IPS-NIHi11 (cell line): ENCODE data around the gene TMEM238L.

Experiments used
- DNase-seq: peaks from one replicate; pipeline ENCODE4 v3.0.0; 2012; ENCODE audit warnings: mixed read lengths, low spot score

TMEM238L gene

DNA sequence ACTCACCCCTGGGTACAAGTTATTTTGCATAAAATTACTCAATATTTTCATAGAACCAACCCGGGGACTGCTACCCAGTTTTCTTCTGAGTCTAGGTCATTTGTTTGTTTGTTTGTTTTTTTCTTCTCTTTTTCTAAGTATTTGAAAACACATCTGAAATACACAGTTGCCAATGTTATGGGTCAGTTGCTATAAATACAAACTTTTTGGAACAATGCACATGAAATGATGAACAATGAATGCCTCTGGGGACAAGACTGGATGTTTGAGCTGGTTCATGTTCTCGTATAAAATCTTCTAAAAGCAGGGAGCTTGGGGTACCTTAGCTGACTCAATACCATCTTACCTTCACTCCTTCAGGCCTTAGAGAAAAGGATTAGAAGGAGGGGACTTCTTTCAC is 30.5 kb downstream of the TMEM238L start:
- no peak for DNase-seq

DNA sequence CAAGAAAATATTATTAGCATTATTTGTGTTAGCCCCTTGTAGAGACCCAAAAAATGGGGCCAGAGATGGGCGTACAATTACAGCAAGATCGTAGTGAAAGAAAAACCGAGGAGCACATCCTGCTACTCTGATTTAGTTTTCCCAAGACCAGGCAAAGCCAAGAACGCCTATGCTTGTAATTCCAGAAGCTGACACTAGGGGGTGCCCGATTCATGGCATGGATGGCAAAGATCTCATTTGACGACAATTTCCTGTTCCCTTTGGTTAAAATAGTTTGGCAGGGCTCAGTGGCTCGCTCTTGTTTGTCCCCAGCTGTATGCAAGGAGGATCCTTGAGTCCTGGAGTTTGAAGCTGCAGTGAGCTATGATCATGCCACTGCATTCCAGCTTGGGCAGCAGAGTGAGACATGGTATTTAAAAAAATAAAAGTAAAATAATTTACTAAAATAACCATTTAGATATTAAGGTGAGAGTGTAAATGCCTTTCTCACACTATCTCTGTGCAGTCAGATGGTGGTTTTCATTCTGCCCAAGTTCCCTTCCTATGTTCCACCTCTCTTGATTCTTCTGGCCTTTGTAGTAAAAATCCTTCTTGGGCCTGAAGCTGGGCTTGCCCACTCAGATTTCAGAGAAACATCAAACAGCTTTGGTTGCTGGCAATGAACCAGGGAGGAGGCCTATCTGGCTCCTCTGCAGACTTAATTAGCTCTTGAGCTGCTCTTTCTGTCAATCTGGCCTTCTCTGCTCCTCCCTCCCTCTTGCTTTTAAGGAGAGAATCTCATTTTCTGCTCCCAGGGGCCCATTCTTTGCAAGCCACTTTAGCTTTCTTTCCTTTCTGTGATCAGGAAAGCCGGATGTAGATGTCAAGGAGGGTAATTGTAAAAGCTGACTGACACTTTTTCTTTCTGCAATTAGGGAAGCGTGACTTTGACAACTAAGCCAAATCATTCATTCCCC is 31.2 kb downstream of the TMEM238L start:
- peak; percentile 68 for DNase-seq

DNA sequence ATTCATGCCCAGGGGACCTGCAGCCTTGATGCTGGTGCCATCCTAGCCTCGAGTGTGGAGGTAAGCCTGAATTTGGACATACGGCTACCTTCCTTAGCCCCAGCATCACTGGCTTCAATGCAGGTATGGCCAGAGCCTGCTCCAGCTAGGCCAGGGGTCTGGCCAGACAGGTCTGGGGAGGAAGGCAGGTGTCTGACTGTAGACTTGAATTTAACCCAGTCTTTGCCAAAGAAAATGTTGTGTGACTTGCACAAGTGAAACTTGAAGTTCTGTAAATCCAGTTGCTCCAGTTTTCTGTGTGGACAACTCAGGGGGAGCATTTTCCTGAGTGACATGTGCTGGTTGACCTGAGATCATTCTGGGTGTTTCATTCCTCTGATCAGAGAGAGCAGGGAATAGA is 32.8 kb downstream of the TMEM238L start:
- DNase-seq: no peak

DNA sequence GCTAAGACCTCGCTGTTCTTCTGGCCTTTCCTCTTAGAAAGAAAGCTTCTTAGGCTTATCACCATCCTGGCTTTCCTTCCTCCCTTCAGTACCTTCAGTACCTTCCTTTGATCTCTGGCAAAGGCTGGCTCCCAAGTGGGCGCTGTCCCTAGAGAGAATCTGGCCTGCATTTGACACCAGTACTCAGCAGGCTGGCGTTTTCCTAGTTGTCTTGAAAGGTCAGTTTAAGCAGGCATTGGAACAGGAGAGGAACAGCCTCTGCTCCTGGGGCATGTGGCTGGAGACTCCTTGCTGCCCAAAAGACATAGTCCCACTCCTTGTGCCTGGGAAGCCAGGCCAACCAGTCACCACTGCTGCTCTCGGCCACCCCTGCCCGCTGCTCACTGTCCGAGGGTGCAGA is 34.1 kb downstream of the TMEM238L start:
- no peak for DNase-seq

DNA sequence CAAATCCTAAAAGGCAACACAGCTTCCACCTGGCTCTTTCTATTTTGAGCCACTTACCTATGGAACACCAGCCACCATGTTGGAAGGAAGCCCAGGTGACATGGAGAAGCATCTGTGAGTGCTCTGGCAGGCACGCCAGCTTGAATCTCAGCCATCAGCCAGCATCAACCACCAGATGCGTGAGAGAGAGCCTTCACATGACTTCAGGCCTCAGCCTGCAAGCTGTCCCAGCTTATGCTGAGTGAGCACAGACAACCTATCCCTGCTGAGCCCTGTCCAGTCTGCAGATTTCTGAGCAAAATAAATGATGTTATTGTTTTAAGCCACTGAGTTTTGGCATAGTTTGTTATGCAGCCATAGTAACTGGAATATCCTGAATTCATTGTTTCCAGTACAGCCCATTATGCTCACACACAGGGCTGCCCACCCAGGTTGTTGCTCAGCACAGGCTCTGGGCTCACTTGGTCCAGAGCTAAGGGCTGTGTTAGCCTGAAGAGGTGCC is 35.1 kb downstream of the TMEM238L start:
- DNase-seq: no peak

DNA sequence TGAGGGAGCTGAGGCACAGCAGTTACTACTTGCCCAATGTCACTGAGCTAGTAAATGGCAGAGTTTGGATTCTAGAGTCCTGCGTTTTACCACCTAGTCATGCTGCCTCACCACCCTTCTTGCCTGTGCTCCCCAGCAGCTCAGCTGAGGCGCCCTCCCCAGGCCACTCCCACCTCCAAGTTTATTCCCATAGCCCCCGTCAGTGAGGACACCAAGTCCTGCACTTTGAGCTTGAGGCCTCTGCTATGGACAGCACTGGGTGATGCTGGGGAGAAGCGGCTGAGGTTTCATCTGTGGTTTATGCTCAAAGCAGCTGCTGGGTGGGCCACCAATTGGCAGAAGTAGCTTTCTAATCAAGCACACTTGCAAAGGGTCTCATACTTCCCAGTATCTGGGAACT is 36.7 kb downstream of the TMEM238L start:
- no peak for DNase-seq

DNA sequence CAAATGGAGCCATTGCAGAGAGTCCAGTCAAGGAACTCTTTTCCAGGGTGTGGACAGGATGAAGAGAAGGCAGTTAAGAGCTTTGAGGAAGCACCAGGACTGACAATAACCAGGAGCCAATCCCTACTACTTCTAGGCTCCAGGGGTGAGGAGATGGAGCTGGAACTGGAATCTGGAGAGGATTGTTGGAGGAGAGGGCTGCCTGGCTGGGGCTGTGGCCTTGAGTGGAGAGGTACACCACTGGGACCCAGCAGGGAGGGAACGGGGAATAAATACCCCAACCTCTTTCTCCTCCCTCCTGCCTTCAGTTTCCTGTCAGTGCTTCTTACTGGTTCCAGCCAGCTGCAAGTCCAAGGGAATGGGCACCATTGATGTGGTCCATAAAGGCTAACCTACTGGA is 41.9 kb downstream of the TMEM238L start:
- no peak for DNase-seq

DNA sequence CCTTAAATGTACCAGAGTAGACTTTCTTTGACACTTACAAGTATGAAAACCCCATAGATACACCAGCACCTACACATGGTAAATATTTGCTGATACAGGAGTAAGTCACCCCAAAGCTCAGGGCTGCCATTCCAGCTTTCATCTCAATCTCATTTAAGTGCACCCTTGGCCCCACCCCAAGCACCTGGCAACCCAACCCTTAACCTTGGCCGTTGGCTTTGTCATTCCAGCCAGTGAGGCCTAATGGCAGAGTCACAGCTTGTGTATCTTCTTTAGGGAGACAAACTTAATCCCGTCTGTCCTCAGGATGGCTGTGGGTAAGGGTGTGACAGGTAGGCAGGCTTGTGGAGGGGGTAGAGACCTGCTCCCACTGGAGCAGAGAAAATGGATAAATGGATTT is 42.6 kb downstream of the TMEM238L start:
- DNase-seq: no peak

DNA sequence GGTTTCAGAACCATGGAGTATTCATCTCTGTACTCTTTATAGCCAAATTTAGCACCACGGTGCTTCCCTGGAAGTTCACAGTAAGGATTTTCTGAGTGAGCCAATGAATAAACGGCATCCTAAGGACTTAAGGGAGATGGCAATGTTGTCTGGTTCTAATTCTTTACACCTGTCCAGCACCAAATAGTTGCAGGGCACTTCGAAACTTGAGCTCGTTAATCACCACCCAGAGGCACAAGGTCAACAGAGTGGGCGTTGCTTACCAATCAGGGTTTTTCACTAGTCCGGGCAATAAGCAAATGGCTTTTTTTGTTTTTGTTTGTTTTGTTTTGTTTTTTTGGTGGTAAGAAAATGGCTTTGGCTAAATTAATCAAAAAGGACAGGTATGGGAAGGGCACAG is 45.8 kb downstream of the TMEM238L start:
- no peak for DNase-seq

DNA sequence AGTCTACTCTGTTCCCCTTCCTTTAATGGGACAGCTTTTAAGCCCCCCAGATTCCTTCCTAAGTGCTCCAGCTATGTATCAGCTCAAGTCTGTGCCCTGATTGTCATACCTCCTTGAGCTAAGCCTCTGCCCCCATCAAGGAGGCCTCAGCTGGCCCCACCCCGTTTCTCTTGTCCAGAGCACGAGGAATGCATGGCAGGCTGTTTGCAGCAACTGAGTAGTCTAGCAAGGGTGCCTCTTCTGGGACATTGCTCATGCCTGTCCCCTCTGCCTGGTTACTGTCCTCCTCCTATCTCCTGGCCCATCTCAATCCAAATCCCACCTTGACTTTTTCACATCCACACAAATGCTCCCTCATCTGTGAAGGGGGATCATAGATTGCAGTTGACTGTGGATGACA is 46.3 kb downstream of the TMEM238L start:
- DNase-seq: no peak

DNA sequence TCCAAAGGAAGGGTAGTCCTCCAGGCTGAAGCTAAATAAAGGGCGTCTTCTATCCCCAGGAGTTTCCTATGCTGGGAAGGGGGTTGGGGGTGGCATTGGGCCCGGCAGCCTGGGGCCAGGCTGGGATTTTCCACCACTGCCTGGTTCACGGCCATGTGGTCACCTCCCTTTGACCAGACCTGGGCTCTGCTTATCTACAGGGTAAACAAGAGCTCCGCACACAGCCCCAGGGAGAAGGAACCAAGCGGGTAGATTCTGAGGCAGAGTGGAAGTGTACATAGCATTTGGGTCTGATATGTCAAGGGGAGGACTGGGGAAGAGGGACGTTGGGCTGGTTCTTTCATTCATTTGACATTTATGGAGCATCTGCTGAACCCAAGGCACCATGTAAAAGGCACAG is 46.8 kb downstream of the TMEM238L start:
- DNase-seq: no peak

DNA sequence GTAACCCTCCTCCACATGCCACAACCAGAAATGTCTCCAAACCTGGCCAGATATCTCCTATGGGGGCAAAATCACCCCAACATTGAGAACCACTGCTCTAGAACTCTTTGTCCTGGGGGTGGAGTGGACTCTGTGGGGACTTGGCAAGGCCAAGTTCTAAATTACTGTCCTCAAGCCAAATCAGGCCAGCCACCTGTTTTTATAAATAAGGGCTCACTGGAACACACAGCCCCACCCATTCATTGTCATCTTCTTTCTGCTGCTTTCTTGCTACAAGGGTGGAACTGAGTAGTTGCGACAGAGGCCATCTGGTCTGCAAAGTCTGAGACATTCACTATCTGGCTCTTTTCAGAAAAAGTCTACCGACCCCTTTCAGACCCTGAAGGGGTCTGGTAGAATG is 47.3 kb downstream of the TMEM238L start:
- DNase-seq: no peak

DNA sequence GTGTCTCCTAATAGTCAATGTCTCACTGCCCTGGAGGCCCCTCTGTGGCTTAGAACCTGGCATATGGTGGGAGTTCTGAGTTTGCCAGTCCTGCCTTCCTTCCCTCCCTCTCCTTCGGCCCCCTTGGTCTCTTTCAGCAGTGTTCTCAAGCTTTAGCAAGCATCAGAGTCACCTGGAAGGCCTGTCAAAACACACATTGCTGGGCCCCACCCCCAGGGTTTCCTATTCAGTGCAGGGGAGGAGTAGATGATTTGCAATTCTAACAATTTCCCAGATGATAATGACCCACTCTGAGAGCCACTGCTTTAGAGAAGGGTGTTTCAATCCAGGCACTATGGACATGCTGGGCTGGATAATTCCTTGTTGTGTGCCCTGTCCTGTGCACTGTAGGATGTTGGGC is 47.7 kb downstream of the TMEM238L start:
- no peak for DNase-seq

DNA sequence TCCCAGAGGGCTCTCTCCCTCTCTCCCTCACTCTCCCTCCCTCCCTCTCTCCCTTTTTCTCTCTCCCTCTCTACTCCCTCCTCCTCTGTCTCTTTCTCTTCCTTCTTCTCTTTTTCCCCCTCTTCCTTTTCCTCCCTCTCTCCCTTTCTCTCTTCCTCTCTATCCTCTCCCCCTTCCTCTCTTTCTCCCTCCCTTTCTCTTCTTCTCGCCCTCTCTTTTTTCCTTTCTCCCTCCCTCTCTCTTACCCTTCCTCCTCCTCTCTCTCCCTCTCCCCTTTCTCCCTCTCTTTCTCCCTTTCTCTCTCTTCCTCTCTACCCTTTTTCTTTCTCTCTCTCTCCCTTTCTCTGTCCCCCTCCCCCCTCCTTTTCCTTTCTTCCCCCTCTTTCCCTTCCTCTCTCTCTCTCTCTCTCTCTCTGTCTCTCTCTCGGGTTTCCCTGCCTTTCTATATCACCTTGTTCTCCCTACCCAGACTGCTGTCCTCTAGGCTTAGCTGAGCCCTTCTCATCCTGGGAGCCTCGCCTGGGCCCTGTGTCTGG is 48.2 kb downstream of the TMEM238L start:
- no peak for DNase-seq

DNA sequence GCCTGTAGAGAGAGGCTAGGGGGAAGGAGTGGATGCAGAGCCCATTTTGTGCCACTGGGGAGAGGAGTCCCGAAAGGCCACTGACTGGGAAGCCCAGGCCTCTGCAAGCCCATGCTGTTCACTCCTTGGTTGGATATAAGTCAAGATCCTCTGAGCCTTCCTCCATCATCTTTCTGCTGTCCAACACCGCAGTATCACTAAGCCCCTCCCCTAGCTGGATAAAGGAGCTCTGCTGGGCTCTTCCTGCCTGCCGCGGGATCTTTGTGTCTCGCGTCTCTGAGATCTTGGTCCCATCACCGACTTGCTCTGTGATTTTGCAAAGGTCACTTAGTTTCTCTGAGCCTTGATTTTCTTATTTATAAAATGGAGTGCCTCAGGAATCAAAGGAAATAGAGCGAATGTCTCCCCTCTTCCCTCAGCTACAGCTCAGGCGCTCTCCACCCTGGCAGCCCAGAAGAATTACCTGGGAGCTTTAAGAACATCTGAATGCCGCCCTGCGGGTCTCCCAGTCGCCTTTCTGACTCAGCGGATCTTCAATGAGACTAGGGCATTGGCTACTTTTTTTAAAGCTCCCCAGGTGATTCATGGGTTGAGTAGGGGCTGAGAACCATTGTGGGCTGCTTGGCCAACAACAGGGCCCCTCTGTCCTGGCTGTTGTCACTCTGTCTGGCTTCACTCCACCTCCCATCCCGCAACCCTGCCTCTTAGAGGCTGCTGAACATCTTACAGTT is 48.9 kb downstream of the TMEM238L start:
- peak; percentile 58 for DNase-seq

DNA sequence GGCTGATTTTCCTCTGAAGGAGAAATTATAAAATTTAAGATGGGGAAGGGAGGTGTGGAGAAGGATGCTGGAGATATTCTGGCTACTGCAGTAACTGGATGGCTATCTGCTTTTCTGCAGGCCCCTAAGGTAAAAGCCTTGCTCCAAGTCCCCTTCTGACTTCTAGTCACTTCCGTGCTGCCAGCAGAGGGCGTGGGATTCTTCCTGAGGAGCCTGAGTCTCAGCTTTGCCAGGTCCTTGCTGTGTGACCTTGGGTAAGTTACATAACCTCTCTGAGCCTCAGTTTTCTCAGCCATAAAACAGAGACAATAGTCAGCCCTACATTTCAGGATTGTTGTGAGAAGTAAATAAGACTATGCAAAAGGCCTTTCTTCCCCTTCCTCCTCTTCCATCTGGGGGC is 49.8 kb downstream of the TMEM238L start:
- DNase-seq: peak; percentile 73

DNA sequence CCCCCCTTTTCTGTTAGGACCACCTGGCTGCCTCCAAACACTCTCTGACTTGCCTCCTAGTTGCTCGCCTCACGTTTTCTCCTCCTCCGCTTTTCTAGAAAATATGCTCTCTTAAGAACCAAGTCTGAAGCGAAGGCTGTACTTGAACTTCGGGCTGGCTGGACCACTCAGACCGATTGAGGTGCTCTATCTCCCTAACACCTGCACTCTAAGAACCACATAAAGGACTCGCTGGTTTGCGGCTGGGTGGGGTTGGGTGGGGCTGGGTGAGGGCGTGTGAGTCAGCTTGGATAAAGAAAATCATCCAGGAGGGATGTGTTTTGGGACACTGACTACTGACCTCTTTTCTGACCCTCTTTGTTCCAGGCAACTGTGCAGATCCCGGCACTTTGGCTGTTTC is 51.2 kb downstream of the TMEM238L start:
- DNase-seq: no peak

DNA sequence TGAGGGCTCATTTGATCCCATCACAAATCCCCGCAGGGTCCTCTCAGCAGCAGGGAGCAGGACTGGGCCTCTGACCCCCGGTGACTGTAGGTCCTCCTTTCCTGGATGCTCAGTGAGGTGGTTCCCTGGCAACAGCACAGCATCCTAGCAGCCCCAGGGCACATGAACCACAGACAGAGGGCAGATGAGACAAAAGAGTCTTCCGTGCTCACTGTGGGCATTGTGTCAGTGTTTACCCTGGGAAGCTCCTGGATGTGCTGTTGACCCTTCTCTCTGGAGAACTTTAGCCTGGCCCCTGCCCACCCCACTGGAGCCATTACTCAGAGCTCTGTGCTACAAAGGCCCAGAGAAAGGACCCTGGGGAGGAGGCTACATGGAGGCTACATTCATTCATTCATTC is 52.3 kb downstream of the TMEM238L start:
- no peak for DNase-seq

DNA sequence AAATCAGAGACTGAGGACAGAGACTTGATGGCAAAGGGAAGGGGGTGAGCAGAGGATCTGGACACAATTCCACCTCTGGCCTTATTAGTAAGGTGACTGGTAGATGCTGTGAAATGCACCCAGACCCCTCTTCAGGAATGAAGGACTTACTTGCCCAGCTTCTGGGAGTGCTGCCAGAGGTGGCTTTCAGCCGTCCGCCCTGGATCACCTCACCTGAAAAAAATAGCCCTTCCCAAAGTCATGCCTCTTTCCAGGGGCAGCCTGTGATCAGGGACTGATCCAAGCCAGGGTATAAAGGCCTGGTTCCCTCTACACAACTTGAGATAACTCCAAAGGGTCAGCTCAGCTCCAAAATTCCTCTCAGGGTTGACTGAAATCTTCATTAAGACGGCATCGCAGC is 53.7 kb downstream of the TMEM238L start:
- DNase-seq: no peak

DNA sequence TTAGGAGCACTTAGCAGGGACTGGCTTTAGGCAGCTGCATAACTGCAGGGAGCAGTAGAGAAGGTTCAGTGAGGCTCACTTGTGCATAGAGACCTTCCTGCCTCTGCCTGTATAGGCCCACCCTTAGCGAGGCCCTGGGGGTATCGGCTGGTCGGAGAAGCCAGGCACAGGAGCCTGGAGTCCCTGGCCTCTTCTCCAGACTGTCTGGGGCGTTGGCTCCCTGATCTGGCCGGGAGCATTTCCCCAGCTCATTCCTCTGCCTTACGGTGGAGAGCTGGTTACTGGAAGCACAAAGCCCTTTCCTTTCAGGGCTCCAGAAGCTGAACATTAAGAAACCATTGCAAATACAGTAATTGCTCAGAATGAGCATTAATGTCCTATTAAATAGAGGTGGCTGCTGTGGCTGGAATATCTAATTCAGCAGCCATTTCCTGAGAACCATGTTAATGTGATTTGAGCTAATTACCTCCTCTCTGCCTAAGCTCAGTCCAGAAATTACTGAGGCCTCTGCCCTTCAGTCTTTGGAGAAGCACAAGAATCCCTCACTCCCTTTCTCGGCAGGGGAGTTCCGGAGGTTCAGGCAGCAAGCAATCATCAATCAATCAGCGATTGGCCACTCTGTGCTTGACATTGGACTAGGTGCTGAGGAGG is 55.2 kb downstream of the TMEM238L start:
- DNase-seq: no peak

DNA sequence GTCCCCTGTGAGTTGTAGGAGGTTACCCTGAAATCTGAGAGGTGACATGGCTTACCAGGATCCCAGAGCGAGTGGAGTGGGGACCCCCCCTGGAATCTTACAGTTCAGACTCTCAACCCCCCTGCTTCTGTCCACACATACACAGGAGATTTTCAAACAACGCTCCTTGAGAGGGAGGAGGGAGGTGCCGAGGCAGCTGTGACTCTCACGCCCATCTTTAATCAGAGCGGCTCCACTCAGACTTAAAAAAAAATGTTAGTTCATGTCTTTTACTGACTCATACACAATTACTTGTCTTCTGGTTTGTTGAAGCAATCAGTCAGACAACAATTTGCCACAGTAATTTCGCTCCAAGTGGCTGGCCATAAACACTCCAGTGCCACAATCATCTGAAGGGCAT is 58.7 kb downstream of the TMEM238L start:
- DNase-seq: no peak
